GM23338 (cell line): ENCODE measurements around the gene MKRN2OS. TPM values are rescaled to one million over a fixed set of nuclear protein-coding genes. Genes with fewer than 3 reads are reported as not detected.

ENCODE experiments used
- ATAC-seq: fragments of 200-7000 bp; cut with Tn5 transposase; 3 replicates; pipeline ENCODE4 v1.9.1; 2020
- DNase-seq: peaks from one replicate; pipeline ENCODE4 v3.0.0-alpha.2; 2015; ENCODE audit warnings: low spot score
- H2AFZ ChIP-seq: fragments of 200-600 bp; sonication (generic); 2 replicates; pipeline ENCODE4 v1.8.0; 2016; ENCODE audit warnings: antibody characterized with exemption, mild to moderate bottlenecking, moderate library complexity
- H3F3A ChIP-seq: fragments of 200-600 bp; sonication (generic); replicated peaks from 2 replicates; pipeline ENCODE4 v1.8.0; 2017; ENCODE audit warnings: antibody characterized with exemption, mixed run types, low read depth
- H3K27ac ChIP-seq: fragments of 200-600 bp; sonication (generic); 2 replicates; pipeline ENCODE4 v1.6.1; 2016; ENCODE audit warnings: low read depth
- H3K27me3 ChIP-seq: fragments of 200-600 bp; sonication (generic); 2 replicates; pipeline ENCODE4 v1.8.0; 2016; ENCODE audit warnings: mild to moderate bottlenecking, mixed run types, moderate library complexity; ENCODE audit not compliant: insufficient read depth
- H3K36me3 ChIP-seq: fragments of 200-600 bp; sonication (generic); 2 replicates; pipeline ENCODE4 v1.8.0; 2016; ENCODE audit warnings: mild to moderate bottlenecking; ENCODE audit not compliant: insufficient read depth
- H3K4me1 ChIP-seq: fragments of 200-600 bp; sonication (generic); 2 replicates; pipeline ENCODE4 v1.8.0; 2016; ENCODE audit warnings: mild to moderate bottlenecking, moderate library complexity; ENCODE audit not compliant: insufficient read depth
- H3K4me2 ChIP-seq: fragments of 200-600 bp; sonication (generic); 2 replicates; pipeline ENCODE4 v1.7.1; 2017; ENCODE audit warnings: mixed run types
- H3K4me3 ChIP-seq: fragments of 200-600 bp; sonication (generic); 2 replicates; pipeline ENCODE4 v1.6.1; 2016; ENCODE audit warnings: mixed run types
- H3K79me2 ChIP-seq: fragments of 200-600 bp; sonication (generic); replicated peaks from 2 replicates; pipeline ENCODE4 v1.8.0; 2017; ENCODE audit warnings: mild to moderate bottlenecking; ENCODE audit not compliant: insufficient read depth
- H3K9me2 ChIP-seq: fragments of 200-600 bp; sonication (generic); 2 replicates; pipeline ENCODE4 v1.8.0; 2017; ENCODE audit not compliant: insufficient read depth
- H4K20me1 ChIP-seq: fragments of 200-600 bp; sonication (generic); replicated peaks from 2 replicates; pipeline ENCODE4 v1.8.0; 2017; ENCODE audit warnings: mild to moderate bottlenecking; ENCODE audit not compliant: insufficient read depth
- H3K27ac Mint-ChIP-seq: 2 replicates; pipeline ENCODE4 v1.8.0; 2020; ENCODE audit warnings: inconsistent platforms, mild to moderate bottlenecking, moderate library complexity, mixed read lengths
- H3K27me3 Mint-ChIP-seq: 3 replicates; pipeline ENCODE4 v1.8.0; 2022; ENCODE audit warnings: low read depth, mild to moderate bottlenecking, moderate library complexity, mixed read lengths, inconsistent platforms; ENCODE audit not compliant: insufficient read depth, poor library complexity
- H3K36me3 Mint-ChIP-seq: 3 replicates; pipeline ENCODE4 v1.8.0; 2021; ENCODE audit warnings: low read depth, mild to moderate bottlenecking, inconsistent platforms, moderate library complexity, mixed read lengths
- H3K4me1 Mint-ChIP-seq: 3 replicates; pipeline ENCODE4 v1.8.0; 2020; ENCODE audit warnings: mild to moderate bottlenecking, inconsistent platforms, mixed read lengths
- H3K4me3 Mint-ChIP-seq: 3 replicates; pipeline ENCODE4 v1.8.0; 2021; ENCODE audit warnings: moderate library complexity, mild to moderate bottlenecking, inconsistent platforms, mixed read lengths
- H3K9me3 Mint-ChIP-seq: 3 replicates; pipeline ENCODE4 v1.8.0; 2020; ENCODE audit warnings: moderate library complexity, mild to moderate bottlenecking, inconsistent platforms, mixed read lengths
- CREB1 ChIP-seq: fragments of 250-450 bp; sonication (Bioruptor Pico); IDR thresholded peaks from 2 replicates; pipeline ENCODE4 v1.5.0; 2020; ENCODE audit warnings: low read depth, mild to moderate bottlenecking, moderate library complexity
- CTCF ChIP-seq, 2 experiments: fragments of 200-600 bp in 1 of 2; sonication (generic) in 1 of 2; conservative IDR thresholded peaks; 2 replicates each; pipeline versions ENCODE4 v1.5.1 to v1.6.1; 2016 to 2017; ENCODE audit warnings: antibody characterized with exemption in 2 of 2, low read depth in 2 of 2, mild to moderate bottlenecking in 2 of 2, moderate library complexity in 1 of 2
- EZH2 ChIP-seq: fragments of 200-600 bp; sonication (generic); IDR thresholded peaks from one replicate; pipeline ENCODE4 v1.8.0; 2017; ENCODE audit warnings: antibody characterized with exemption, mild to moderate bottlenecking, low read depth; ENCODE audit not compliant: unreplicated experiment
- JUNB ChIP-seq: IDR thresholded peaks from one replicate; pipeline ENCODE4 v1.6.1; 2016; ENCODE audit warnings: antibody characterized with exemption; ENCODE audit not compliant: unreplicated experiment
- NANOG ChIP-seq: IDR thresholded peaks from 2 replicates; pipeline ENCODE4 v1.6.1; 2016; ENCODE audit warnings: antibody characterized with exemption, borderline replicate concordance
- ZNF114 ChIP-seq: fragments of 250-450 bp; sonication (Bioruptor Pico); IDR thresholded peaks from 2 replicates; pipeline ENCODE4 v1.5.0; 2020; ENCODE audit warnings: mild to moderate bottlenecking, moderate library complexity
- ZNF331 ChIP-seq: fragments of 250-450 bp; sonication (Bioruptor Pico); IDR thresholded peaks from 2 replicates; pipeline ENCODE4 v1.5.0; 2020; ENCODE audit warnings: low read depth, mild to moderate bottlenecking, moderate library complexity
- ZNF462 ChIP-seq: fragments of 250-450 bp; sonication (Bioruptor Pico); IDR thresholded peaks from 2 replicates; pipeline ENCODE4 v1.5.0; 2020; ENCODE audit warnings: mild to moderate bottlenecking, moderate library complexity
- polyA plus RNA-seq: library from polyadenylated mRNA; unstranded; fragments of >200 nt; fragmentation: Nextera tagmentation; extraction: Ambion mirVana; gene quantifications from 2 replicates; pipeline ENCODE4 v1.2.1, GENCODE V29; 2016
- total RNA-seq: library from RNA; depleted of rRNA; stranded (reverse); fragments of >200 nt; shearing (Covaris generic); gene quantifications from 2 replicates; pipeline ENCODE4 v1.2.3, GENCODE V29; 2014

The MKRN2OS gene
- total and polyA plus RNA-seq, 2 experiments from 2014 or later = 0.55 TPM; not detected in 1

- TF ChIP-seq CTCF (conservative IDR thresholded peaks at IDR 0.05; ENCODE audit: low read depth in 2 of 2) = no peak
- H3K79me2 ChIP-seq = no peaks in the 10 kb centered on the region
- no peaks in the 10 kb centered on the region for H3K4me1 ChIP-seq
- H3K4me2 ChIP-seq = no peak overlapping the region
- no peak; the same call in 2 of the 3 replicates for ATAC-seq
- no peaks in the 10 kb centered on the region for H3K4me1 Mint-ChIP-seq
- H3K27me3 ChIP-seq = no peaks in the 10 kb centered on the region
- H4K20me1 ChIP-seq = peaks cover 14% of the 10 kb centered on the region
- no peaks in the 10 kb centered on the region for H3K27me3 Mint-ChIP-seq
- no peak for DNase-seq
- no peaks in the 10 kb centered on the region for H3F3A ChIP-seq
- no peak overlapping the region for H3K4me3 Mint-ChIP-seq
- H3K27ac Mint-ChIP-seq = peak overlapping the region; percentile 56; the same call in 1 of the 2 replicates
- no peak overlapping the region; the same call in 1 of the 2 replicates for H3K27ac ChIP-seq
- no peak overlapping the region for H3K4me3 ChIP-seq
- H3K9me2 ChIP-seq = no peaks in the 10 kb centered on the region
- no peaks in the 10 kb centered on the region for H3K9me3 Mint-ChIP-seq
- no peaks in the 10 kb centered on the region for H3K36me3 ChIP-seq
- no peak overlapping the region for H2AFZ ChIP-seq
- H3K36me3 Mint-ChIP-seq = peaks cover 44% of the 10 kb centered on the region
Measured at GRCh38 chr3:12518261-12519028, 26.9 kb downstream of the MKRN2OS start.

- Mint-ChIP-seq H3K4me3 (no peak overlapping the region), H3K27ac (no peak overlapping the region), H3K36me3 (peaks cover 37% of the 10 kb centered on the region), H3K4me1 (no peaks in the 10 kb centered on the region), H3K9me3 (no peaks in the 10 kb centered on the region), H3K27me3 (no peaks in the 10 kb centered on the region)
- no peaks in the 10 kb centered on the region for H3K27me3 ChIP-seq
- DNase-seq (no peak), ATAC-seq (no peak)
- H3K4me1 ChIP-seq = no peaks in the 10 kb centered on the region
- H3K4me3 ChIP-seq = no peak overlapping the region
- no peak overlapping the region for H3K4me2 ChIP-seq
- H3K27ac ChIP-seq = no peak overlapping the region
- H4K20me1 ChIP-seq = peaks cover 11% of the 10 kb centered on the region; the same call in 1 of the 2 replicates
- H3K79me2 ChIP-seq = no peaks in the 10 kb centered on the region
- H3K36me3 ChIP-seq = no peaks in the 10 kb centered on the region
- H2AFZ ChIP-seq = no peak overlapping the region
- H3F3A ChIP-seq = no peaks in the 10 kb centered on the region
- no peaks in the 10 kb centered on the region for H3K9me2 ChIP-seq
- TF ChIP-seq EZH2 (no peak), ZNF331 (CRISPR knock-in tag) (no peak), JUNB (no peak), ZNF114 (CRISPR knock-in tag) (no peak), NANOG (no peak), CTCF (conservative IDR thresholded peaks at IDR 0.05; ENCODE audit: low read depth in 2 of 2) (no peak), ZNF462 (no peak), CREB1 (CRISPR knock-in tag) (no peak)
Measured at GRCh38 chr3:12516873-12517272, 28.4 kb downstream of the MKRN2OS start.
